Retinal pigment epithelial cell (primary cell): ENCODE data around the gene KLHL17.
A peak's percentile ranks its signal among the peaks of the same experiment; 100 is the strongest.
"Not testable (repeated sequence)": the region's sequence is repeated elsewhere in the genome, so short reads cannot be mapped to it uniquely, and the experiment has no call there.

ENCODE experiments used
- DNase-seq: peaks from one replicate; pipeline ENCODE4 v3.0.0-alpha.2; 2010; ENCODE audit warnings: low read depth
- H3K4me3 ChIP-seq: 2 replicates; pipeline ENCODE4 v1.5.1; 2011; ENCODE audit warnings: mild to moderate bottlenecking, low read length, control low read depth, moderate library complexity
- CTCF ChIP-seq: conservative IDR thresholded peaks from 2 replicates; pipeline ENCODE4 v1.5.1; 2011; ENCODE audit warnings: low read depth, low read length, control low read depth, inconsistent platforms

KLHL17 gene

GRCh38 chr1:972726-973458, 12.5 kb downstream of the KLHL17 start:
- no peak overlapping the region for H3K4me3 ChIP-seq
- no peak for TF ChIP-seq CTCF
- no peak for DNase-seq

GRCh38 chr1:973459-974292, 13.3 kb downstream of the KLHL17 start:
- DNase-seq, result no peak
- H3K4me3 ChIP-seq, result no peak overlapping the region
- TF ChIP-seq CTCF, result no peak

GRCh38 chr1:974293-974640, 13.9 kb downstream of the KLHL17 start:
- no peak overlapping the region for H3K4me3 ChIP-seq
- no peak for DNase-seq
- TF ChIP-seq CTCF, result no peak

GRCh38 chr1:974687-975328, 14.4 kb downstream of the KLHL17 start:
- DNase-seq, result no peak
- TF ChIP-seq CTCF, result no peak
- H3K4me3 ChIP-seq, result no peak overlapping the region

- no peak for TF ChIP-seq CTCF
- no peak overlapping the region for H3K4me3 ChIP-seq
- no peak for DNase-seq
Observed at GRCh38 chr1:975365-975764, 15.0 kb downstream of the KLHL17 start.

GRCh38 chr1:975896-976683, 15.7 kb downstream of the KLHL17 start:
- H3K4me3 ChIP-seq, result peak overlapping the region; percentile 24

GRCh38 chr1:976791-977190, 16.4 kb downstream of the KLHL17 start:
- not testable (repeated sequence) for DNase-seq, H3K4me3 ChIP-seq

More at GRCh38 chr1:975896-976683, 15.7 kb downstream of the KLHL17 start:
- DNase-seq, result no peak
- TF ChIP-seq CTCF, result peak; percentile 68
